IMR-90 (cell line): Measurements from ENCODE around the gene TMEM143. TPM values are rescaled to one million over a fixed set of nuclear protein-coding genes. Genes with fewer than 3 reads are reported as not detected.

Experiments used
- ATAC-seq: fragments of 200-7000 bp; cut with Tn5 transposase; 2 replicates; pipeline ENCODE4 v1.9.1; 2020; ENCODE audit warnings: low read depth, mild to moderate bottlenecking, moderate library complexity
- BruUV-seq: library from RNA; stranded (reverse); fragments of 400-500 nt; replicated peaks from 2 replicates; lab custom pipeline; 2021; lab: Mats Ljungman, UMichigan
- CTCF ChIA-PET: fragments of 300-600 bp; formaldehyde crosslinking; extraction: SDS; loops from one replicate; lab custom pipeline; 2021; ENCODE audit warnings: antibody characterized with exemption; lab: Yijun Ruan, JAX
- POLR2A ChIA-PET: fragments of 300-600 bp; sonication (Branson Sonifier 250); formaldehyde crosslinking; loops from one replicate; lab custom pipeline; 2022; ENCODE audit warnings: antibody characterized with exemption; ENCODE audit not compliant: unreplicated experiment; lab: Charles Lee
- DNase-seq: peaks from one replicate; pipeline ENCODE4 v3.0.0; 2013
- H2AFZ ChIP-seq: replicated peaks from 2 replicates; pipeline ENCODE3; 2013; ENCODE audit warnings: low read length, mild to moderate bottlenecking; ENCODE audit not compliant: poor library complexity
- H2AK5ac ChIP-seq: 2 replicates; pipeline ENCODE4 v1.6.1; 2013; ENCODE audit warnings: low read depth, low read length, inconsistent platforms
- H2AK9ac ChIP-seq: replicated peaks from 2 replicates; pipeline ENCODE3; 2013; ENCODE audit warnings: mild to moderate bottlenecking, low read depth, low read length, moderate library complexity; ENCODE audit not compliant: poor library complexity
- H2BK120ac ChIP-seq: 2 replicates; pipeline ENCODE4 v1.6.1; 2013; ENCODE audit warnings: low read depth, low read length, inconsistent platforms
- H2BK15ac ChIP-seq: 3 replicates; pipeline ENCODE4 v1.6.1; 2013; ENCODE audit warnings: low read depth, low read length, inconsistent platforms
- H2BK20ac ChIP-seq: 2 replicates; pipeline ENCODE4 v1.6.1; 2013; ENCODE audit warnings: low read depth, mild to moderate bottlenecking, inconsistent platforms, low read length, moderate library complexity
- H2BK5ac ChIP-seq: 2 replicates; pipeline ENCODE4 v1.6.1; 2013; ENCODE audit warnings: mild to moderate bottlenecking, low read depth, low read length, inconsistent platforms; ENCODE audit not compliant: poor library complexity, severe bottlenecking
- H3K14ac ChIP-seq: replicated peaks from 2 replicates; pipeline ENCODE4 v1.6.1; 2013; ENCODE audit warnings: low read depth, low read length, inconsistent platforms
- H3K18ac ChIP-seq: 2 replicates; pipeline ENCODE4 v1.6.1; 2013; ENCODE audit warnings: low read depth, low read length, control low read depth
- H3K23ac ChIP-seq: 2 replicates; pipeline ENCODE4 v1.6.1; 2013; ENCODE audit warnings: low read depth, low read length, inconsistent platforms
- H3K27ac ChIP-seq: 2 replicates; pipeline ENCODE4 v1.5.1; 2013; ENCODE audit warnings: mild to moderate bottlenecking, control low read depth, low read length; ENCODE audit not compliant: insufficient read depth
- H3K27me3 ChIP-seq: 2 replicates; pipeline ENCODE4 v1.6.1; 2013; ENCODE audit warnings: low read length; ENCODE audit not compliant: control insufficient read depth, insufficient read depth
- H3K36me3 ChIP-seq: 2 replicates; pipeline ENCODE4 v1.6.1; 2013; ENCODE audit warnings: low read length, mixed read lengths; ENCODE audit not compliant: control insufficient read depth, insufficient read depth
- H3K4ac ChIP-seq: 2 replicates; pipeline ENCODE4 v1.6.1; 2013; ENCODE audit warnings: low read depth, low read length, inconsistent platforms
- H3K4me1 ChIP-seq: 2 replicates; pipeline ENCODE4 v1.6.1; 2013; ENCODE audit warnings: low read length, mixed read lengths; ENCODE audit not compliant: control insufficient read depth, insufficient read depth
- H3K4me2 ChIP-seq: 2 replicates; pipeline ENCODE4 v1.6.1; 2013; ENCODE audit warnings: low read depth, mild to moderate bottlenecking, control low read depth, low read length, moderate library complexity
- H3K4me3 ChIP-seq: 2 replicates; pipeline ENCODE4 v1.5.1; 2013; ENCODE audit warnings: low read depth, mild to moderate bottlenecking, control low read depth, low read length, moderate library complexity; ENCODE audit not compliant: insufficient read depth
- H3K56ac ChIP-seq: 2 replicates; pipeline ENCODE4 v1.6.1; 2013; ENCODE audit warnings: low read length, inconsistent platforms; ENCODE audit not compliant: insufficient read depth; ENCODE audit errors: extremely low read depth
- H3K79me1 ChIP-seq, 2 experiments: 2 replicates each; pipeline ENCODE4 v1.6.1; 2013; ENCODE audit warnings: low read length in 2 of 2, inconsistent platforms in 1 of 2, low read depth in 1 of 2
- H3K9ac ChIP-seq: 2 replicates; pipeline ENCODE4 v1.6.1; 2013; ENCODE audit warnings: low read depth, low read length, control low read depth
- H3K9me1 ChIP-seq: 2 replicates; pipeline ENCODE4 v1.6.1; 2013; ENCODE audit warnings: low read length, inconsistent platforms; ENCODE audit not compliant: insufficient read depth
- H3K9me3 ChIP-seq: 2 replicates; pipeline ENCODE4 v1.6.1; 2013; ENCODE audit warnings: low read length; ENCODE audit not compliant: control insufficient read depth, insufficient read depth
- H4K20me1 ChIP-seq: 2 replicates; pipeline ENCODE4 v1.6.1; 2013; ENCODE audit warnings: low read length, inconsistent platforms; ENCODE audit not compliant: insufficient read depth
- H4K5ac ChIP-seq: 2 replicates; pipeline ENCODE4 v1.6.1; 2013; ENCODE audit warnings: mild to moderate bottlenecking, low read depth, low read length, control low read depth
- H4K8ac ChIP-seq, 2 experiments: 2 replicates each; pipeline ENCODE4 v1.6.1; 2013; ENCODE audit warnings: low read depth in 2 of 2, low read length in 2 of 2, control low read depth in 1 of 2, inconsistent platforms in 1 of 2
- H4K91ac ChIP-seq: 2 replicates; pipeline ENCODE4 v1.6.1; 2013; ENCODE audit warnings: low read depth, low read length, inconsistent platforms; ENCODE audit not compliant: insufficient read depth
- MAZ ChIP-seq: IDR thresholded peaks from 2 replicates; pipeline ENCODE4 v1.6.1; 2012; ENCODE audit warnings: low read depth, mild to moderate bottlenecking, low read length, improper control_type of control experiment, moderate library complexity, borderline replicate concordance
- RAD21 ChIP-seq: IDR thresholded peaks from 2 replicates; pipeline ENCODE4 v1.6.1; 2012; ENCODE audit warnings: low read length, improper control_type of control experiment
- RFX5 ChIP-seq: IDR thresholded peaks from 2 replicates; pipeline ENCODE4 v1.8.0; 2012; ENCODE audit warnings: low read depth, mild to moderate bottlenecking, low read length, moderate library complexity
- USF2 ChIP-seq: fragments of 150-350 bp; IDR thresholded peaks from 2 replicates; pipeline ENCODE4 v1.6.1; 2017; ENCODE audit warnings: mild to moderate bottlenecking, antibody characterized with exemption, low read length, low read depth
- WGBS, 2 experiments: methylation state at CpG; one replicate each; pipeline versions ENCODE4 v1.1.5 to v1.1.7; 2013; ENCODE audit warnings: missing lambda C conversion rate in 2 of 2; ENCODE audit not compliant: insufficient read length in 1 of 2; ENCODE audit errors: extremely low coverage in 2 of 2; 5-methylcytosine and 5-hydroxymethylcytosine counted together
- dilution Hi-C: fragments of 300-500 bp; cut with HindIII; formaldehyde crosslinking; loops from one replicate; pipeline ENCODE4 v1.14.3; 2018; ENCODE audit warnings: low sequenced_read_pairs; ENCODE audit not compliant: unreplicated experiment
- in situ Hi-C: fragments of 300-500 bp; cut with MboI; formaldehyde crosslinking; loops from 3 replicates; pipeline ENCODE4 v1.14.3; 2019; ENCODE audit warnings: low sequenced_read_pairs, inconsistent platforms, mixed read lengths
- intact Hi-C: fragments of 100-400 bp; cut with micrococcal nuclease; formaldehyde crosslinking; loops from 2 replicates; pipeline ENCODE4 v1.10.0; 2022
- polyA plus RNA-seq, 3 experiments: library from polyadenylated mRNA; depleted of rRNA; stranded (reverse); fragments of >200 nt; gene quantifications; 2 replicates each; pipeline ENCODE4 v1.2.3, GENCODE V29; 2012; ENCODE audit warnings: low replicate concordance in 1 of 3
- total RNA-seq: library from RNA; depleted of rRNA; stranded (reverse); fragments of >200 nt; gene quantifications from 2 replicates; pipeline ENCODE4 v1.2.3, GENCODE V29; 2012

TMEM143 gene
- total and polyA plus RNA-seq, 2 of the 4 experiments (the other 2 are of a cell fraction) = 1.3 to 7.6 TPM

GRCh38 chr19:48321622-48322591, 41.8 kb downstream of the TMEM143 start (continued):
- no peak for TF ChIP-seq RFX5
- TF ChIP-seq USF2 = peak; percentile 96

- ChIA-PET POLR2A (interaction anchor here (0.6 to 2.2 kb wide), 2 partner anchors 12 to 1041 kb away, joined by 3 to 24 read pairs; partner anchors contain the start of gene TEAD2), CTCF (interaction anchor here (1.0 to 1.3 kb wide), 2 partner anchors 11 to 13 kb away, joined by 3 read pairs; no protein-coding TSS in a partner anchor)
- Histone ChIP-seq H3K14ac (peak overlapping the region; percentile 97), H4K5ac (peak overlapping the region; percentile 96), H2BK20ac (peak overlapping the region; percentile 54; the same call in 1 of the 2 replicates), H4K91ac (peak overlapping the region; percentile 94), H2AK9ac (peak overlapping the region; percentile 99), H3K56ac (peak overlapping the region; percentile 92), H2BK15ac (peak overlapping the region; percentile 9; the same call in 1 of the 3 replicates), H2BK5ac (peak overlapping the region; percentile 88), H3K4me2 (peak overlapping the region; percentile 92), H2AK5ac (peak overlapping the region; percentile 78), H4K20me1 (peaks cover 4% of the 10 kb centered on the region), H3K79me1 (peaks cover 0 to 29% of the 10 kb centered on the region in 2 experiments; a peak in 2 of 4 replicates), H3K4ac (peak overlapping the region; percentile 97), H3K23ac (peak overlapping the region; percentile 87), H3K9me3 (no peaks in the 10 kb centered on the region), H3K27me3 (no peaks in the 10 kb centered on the region), H3K4me1 (peaks cover 15% of the 10 kb centered on the region), H3K27ac (peak overlapping the region; percentile 93), H3K36me3 (no peaks in the 10 kb centered on the region), H3K4me3 (peak overlapping the region; percentile 54), H3K9ac (peak overlapping the region; percentile 81), H3K18ac (peak overlapping the region; percentile 94), H2AFZ (peak overlapping the region; percentile 91), H2BK120ac (peak overlapping the region; percentile 73), H4K8ac (peak overlapping the region; percentile 85 to 93), H3K9me1 (peaks cover 3% of the 10 kb centered on the region; the same call in 1 of the 2 replicates)
- DNase-seq (peak; percentile 77), ATAC-seq (peak; percentile 50)
- WGBS, 2 experiments = 0% methylated on average over 14 of the region's 22 CpGs; no CpG with 5 or more reads in 1 of the 2 experiments
- no peak for TF ChIP-seq RAD21
- peak; percentile 39; the same call in 1 of the 2 replicates for TF ChIP-seq MAZ
- dilution Hi-C loops (no loop called here), in situ Hi-C loops (no loop called here), intact Hi-C loops (loop anchor here (2.0 to 10.0 kb wide), 3 partner anchors 14 to 264 kb away; partner anchors contain the start of genes GRIN2D and KDELR1)
- BruUV-seq = no TSS peak
These were observed 42.4 kb downstream of the TMEM143 start for GRCh38 chr19:48321372-48321621.
